GM19240 (cell line): ENCODE measurements around the gene PHLPP1.
"Not testable (repeated sequence)": the region's sequence is repeated elsewhere in the genome, so short reads cannot be mapped to it uniquely, and the experiment has no call there.

ENCODE experiments used
- DNase-seq: peaks from one replicate; pipeline ENCODE4 v3.0.0; 2011; ENCODE audit warnings: low spot score; ENCODE audit not compliant: insufficient read length

PHLPP1 gene

DNA sequence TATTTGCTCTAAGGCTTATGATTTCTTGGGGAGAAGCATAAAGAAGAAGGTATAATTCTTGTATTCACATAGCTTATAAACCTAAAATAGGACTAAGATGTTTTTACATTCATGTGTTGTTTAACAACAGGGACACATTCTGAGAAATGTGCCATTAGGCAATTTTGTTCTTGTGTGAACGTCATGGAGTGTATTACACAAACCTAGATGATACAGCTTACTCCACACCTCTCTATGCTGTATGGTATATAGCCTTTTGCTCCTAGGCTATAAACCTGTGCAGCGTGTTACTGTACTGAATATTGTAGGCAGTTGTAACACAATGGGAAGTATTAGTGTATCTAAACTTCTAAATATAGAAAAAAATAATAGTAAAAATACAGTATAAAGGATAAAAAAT, 92.1 kb downstream of the PHLPP1 start:
- DNase-seq = no peak

DNA sequence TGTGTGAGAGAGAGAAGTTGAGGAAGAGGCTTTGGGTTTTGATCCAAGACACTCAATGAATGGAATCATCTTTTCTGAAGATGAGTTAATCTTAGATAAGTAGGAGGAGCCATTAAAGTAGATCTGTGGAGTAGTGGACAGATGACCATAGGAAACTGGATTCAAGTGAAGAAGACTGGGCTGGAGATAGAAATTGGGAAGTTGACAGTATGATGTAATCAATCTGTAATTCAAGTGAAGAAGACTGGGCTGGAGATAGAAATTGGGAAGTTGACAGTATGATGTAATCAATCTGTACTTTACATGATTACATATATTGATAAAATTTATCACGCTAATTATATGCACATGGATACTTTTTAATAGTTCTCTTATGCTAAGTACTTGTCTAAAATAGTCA, 92.8 kb downstream of the PHLPP1 start:
- no peak for DNase-seq

GRCh38 chr18:62809445-62809844, 94.1 kb downstream of the PHLPP1 start:
- DNase-seq = not testable (repeated sequence)

DNA sequence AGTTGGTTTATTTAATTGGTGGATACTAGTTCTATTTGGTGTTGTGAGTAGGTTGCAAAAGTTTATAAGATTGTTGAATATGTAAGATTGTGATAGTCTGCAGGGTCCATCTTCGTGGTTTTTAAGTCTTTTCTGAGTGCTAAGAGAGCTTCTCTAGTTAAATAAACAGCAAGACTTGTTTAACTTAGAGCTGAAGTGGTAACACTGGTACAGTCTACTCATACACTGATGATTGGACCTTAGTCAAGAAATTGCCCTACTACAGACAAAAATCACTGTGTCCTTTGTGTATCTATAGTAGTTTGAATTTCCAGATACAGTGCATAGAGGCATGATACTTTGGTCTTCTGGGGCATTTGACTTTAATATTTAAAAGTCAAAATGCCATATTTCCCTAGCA, 94.6 kb downstream of the PHLPP1 start:
- DNase-seq = no peak

DNA sequence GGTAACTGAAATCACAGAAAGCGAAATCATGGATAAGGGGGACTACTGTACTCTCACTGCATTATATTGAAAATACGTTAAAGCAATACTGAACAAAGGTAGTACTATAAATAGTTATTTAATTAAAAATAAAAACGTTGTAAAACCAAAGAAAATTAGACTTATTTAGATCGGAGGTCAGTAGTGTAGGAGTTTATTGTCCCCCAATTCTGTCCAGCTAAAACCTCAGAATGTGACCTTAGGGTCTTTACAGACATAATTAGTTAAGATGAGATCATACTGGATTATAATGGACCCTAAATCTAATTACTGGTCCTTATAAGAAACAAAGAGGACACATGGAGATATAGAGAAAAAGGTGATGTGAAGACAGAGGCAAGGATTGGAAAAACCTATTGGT, 95.3 kb downstream of the PHLPP1 start:
- DNase-seq = no peak

GRCh38 chr18:62811674-62812073, 96.3 kb downstream of the PHLPP1 start:
- DNase-seq = no peak

GRCh38 chr18:62812242-62812641, 96.9 kb downstream of the PHLPP1 start:
- no peak for DNase-seq

DNA sequence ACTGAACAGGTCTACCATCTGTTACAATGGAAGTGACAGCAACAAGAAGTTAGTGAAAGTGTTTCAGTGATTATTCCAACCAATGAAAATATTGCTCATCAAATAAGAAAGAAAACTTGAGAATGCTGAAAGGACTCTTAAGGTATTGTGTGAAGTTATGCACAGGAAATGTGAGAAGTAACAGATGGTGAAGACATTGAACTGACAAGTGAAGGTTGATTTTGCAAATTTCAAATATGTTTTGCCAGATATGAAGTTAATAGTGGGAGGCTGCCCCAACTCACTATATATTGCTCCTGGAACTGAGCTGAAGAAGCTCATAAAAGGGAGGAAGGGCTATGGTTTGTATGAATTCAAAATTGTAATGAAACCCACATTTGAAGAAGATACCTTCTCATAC, 97.5 kb downstream of the PHLPP1 start:
- DNase-seq = no peak

DNA sequence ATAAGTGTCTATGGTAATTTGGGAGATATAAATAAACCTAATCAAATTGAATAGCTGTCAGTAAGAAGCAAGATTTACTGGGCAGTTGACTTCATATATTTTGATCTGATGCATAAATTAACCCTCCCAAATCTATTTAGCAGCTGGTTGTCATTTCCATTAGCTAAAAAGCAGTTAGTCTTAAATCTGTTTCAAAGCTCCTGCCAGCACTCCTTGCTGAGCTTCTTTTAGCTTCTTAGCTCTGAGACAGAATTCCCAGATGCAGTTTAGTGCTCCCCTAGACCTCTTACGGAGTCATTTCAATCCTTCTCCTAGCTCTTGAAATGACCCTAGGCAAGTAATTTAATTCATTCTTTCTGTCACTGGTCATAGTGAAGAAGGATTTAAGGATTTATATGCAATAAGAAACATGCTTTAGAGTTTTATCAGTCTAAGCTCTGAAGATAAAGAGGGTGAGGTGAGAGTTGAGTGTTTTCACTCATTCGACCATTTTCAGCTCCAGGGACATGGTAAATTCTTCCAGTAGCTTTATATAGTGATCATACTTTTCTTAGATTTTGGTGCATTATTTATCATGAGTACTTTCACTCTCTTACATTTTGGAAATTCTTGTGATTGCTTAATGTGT, 98.9 kb downstream of the PHLPP1 start:
- no peak for DNase-seq

- no peak for DNase-seq
These were observed 110.0 kb downstream of the PHLPP1 start for GRCh38 chr18:62825382-62825781.

GRCh38 chr18:62827397-62827796, 112.1 kb downstream of the PHLPP1 start:
- DNase-seq = no peak

DNA sequence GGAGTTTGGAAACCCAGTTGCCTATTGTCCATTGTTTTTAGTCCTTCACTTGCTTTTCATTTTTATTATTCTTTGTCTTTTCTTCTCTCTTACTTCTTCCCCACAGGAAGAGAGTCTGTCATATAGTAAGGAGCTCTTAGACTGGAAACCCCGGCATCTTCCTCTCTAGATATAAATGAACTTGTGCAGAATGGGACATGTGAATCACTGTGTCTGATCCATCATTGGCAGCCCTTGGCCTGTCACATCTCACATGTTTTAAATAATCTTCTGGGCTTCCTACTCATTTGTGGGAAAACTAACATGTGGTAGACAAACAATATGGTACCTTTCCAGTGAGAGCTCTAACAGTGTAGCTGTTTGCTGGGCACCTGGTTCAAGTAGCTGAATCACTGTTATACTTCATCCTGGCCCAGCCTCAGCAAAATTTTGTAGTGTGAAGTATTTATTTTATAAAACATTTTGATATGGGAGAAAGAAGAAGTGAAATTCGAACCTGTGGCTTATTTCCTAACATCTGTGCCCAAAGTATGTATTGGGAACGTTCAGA, 112.8 kb downstream of the PHLPP1 start:
- DNase-seq = no peak

DNA sequence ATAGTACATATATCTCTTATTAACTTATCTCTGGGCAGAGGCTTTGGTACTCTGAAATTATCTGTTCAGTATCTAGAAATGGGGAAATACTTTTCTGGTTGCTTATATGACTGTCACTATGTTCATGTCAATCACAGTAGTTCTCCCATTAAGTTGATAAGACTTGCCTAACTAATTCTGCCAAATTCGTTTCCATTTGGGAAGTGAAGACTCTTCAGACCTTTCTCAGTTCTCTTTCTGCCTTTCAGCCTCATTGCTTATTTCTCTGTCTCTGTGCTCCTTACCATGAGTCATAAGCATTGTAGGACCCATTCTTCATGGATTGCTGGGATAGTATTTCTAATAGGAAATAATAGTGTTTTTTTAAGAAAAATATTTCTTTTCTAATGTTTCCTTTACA, 113.5 kb downstream of the PHLPP1 start:
- DNase-seq = no peak

DNA sequence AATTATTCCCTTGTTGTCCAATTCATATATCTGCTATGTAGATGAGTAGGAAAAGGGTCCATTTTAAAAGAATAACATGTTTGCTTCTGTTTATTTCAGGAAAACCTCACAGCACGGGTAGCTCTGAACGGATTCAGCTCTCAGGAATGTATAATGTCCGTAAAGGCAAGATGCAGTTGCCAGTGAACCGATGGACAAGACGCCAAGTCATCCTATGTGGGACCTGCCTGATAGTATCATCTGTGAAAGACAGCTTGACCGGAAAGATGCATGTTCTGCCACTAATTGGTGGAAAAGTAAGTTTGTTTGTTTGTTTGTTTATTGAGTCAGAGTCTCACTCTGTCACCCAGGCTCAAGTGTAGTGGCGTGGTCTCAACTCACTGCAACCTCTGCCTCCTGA, 114.6 kb downstream of the PHLPP1 start:
- no peak for DNase-seq

GRCh38 chr18:62832282-62832681, 116.9 kb downstream of the PHLPP1 start:
- DNase-seq = no peak

DNA sequence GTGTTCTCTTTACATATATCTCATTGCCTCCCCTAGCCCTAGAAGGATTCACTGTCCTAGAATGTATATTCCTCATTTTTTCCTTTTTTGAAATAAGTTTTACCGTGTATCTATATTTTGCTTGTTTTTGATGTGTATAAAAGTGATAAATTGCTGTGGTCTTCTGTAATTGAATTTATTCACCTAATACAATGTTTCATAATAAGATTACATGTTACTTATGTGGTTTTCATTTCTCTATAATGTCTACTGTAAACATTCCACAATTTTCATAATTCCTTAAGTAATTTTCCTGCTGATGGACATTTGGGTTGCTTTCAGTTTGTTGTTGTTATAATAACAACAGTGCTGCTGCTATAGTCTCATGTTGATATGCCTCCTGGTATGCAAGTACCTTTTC, 118.2 kb downstream of the PHLPP1 start:
- DNase-seq = no peak

- DNase-seq = no peak
These were observed 119.4 kb downstream of the PHLPP1 start for GRCh38 chr18:62834715-62835114.

DNA sequence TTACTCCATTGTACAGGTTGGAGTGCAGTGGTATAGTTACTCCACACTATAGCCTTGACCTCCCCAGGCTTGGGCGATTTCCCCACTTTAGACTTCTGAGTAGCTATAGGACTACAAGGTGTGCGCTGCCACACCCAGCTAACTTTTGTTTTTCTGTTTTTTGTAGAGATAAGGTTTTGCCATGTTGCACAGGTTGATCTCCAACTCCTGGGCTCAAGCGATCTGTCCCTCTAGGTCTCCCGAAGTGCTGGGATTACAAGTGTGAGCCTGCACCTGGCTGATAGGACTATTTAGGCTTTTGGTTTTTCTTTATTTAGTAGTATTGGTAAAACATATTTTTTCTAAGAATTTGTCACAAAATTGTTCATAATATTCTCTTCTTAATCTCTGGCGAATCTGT, 121.7 kb downstream of the PHLPP1 start:
- no peak for DNase-seq

GRCh38 chr18:62838475-62839098, 123.2 kb downstream of the PHLPP1 start:
- DNase-seq = no peak

DNA sequence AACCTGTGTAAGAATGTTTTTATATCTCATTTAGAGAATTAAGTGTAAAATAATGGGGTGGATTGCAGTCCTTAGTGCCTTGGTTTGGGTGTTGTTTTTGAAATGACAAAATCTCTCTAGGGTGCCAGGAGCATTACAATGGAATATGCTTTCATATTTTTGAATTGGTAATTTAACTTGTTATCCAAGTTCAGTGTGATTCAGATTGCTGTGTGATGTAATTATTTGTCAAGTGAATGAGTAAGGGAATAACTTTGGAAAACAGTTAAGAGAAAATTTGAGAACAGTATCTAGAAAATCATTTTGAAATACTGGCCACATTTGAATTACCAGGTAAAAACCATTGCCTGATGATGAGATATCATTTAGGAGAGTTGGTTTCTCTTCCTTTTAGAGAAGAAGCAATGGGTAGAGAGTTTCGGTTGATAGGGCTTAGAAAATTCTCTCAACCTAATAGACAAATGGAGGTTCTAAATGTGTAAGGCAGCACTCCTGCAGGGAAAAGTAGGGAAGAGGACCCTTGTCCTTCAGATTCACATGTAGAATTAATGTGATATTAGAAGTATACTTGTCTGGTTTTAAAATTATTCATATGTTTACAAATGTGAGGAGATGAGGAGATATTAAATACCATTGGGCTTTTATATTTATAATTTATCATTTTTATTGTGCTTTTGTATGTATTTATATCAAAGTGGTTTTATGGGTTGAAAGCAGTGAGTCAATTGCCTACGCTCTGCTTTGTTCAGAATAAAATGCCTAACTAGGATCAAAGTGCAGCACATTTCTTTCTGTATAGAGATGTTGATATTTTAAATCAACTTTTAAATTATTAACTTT, 124.8 kb downstream of the PHLPP1 start:
- no peak for DNase-seq

DNA sequence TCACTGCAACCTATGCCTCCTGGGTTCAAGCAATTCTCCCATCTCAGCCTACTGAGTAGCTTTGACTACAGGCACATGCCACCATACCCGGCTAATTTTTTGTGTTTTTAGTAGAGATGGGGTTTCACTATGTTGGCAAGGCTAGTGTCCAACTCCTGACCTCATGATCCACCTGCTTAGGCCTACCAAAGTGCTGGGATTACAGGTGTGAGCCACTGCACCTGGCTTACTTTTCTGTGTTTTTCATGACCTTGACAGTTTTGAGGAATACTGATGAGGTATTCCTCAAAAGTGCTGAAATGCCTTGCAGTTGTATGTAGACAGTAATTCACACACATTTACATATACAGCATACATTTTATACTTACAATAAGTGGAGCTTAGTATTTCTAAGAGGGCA, 126.1 kb downstream of the PHLPP1 start:
- DNase-seq = no peak

GRCh38 chr18:62842898-62843297, 127.6 kb downstream of the PHLPP1 start:
- DNase-seq = no peak
